Epithelial cell of proximal tubule (primary cell): ENCODE results near the gene DENND4A. TPM values are rescaled to one million over a fixed set of nuclear protein-coding genes. Genes with fewer than 3 reads are reported as not detected.
"Not testable (repeated sequence)": the region's sequence is repeated elsewhere in the genome, so short reads cannot be mapped to it uniquely, and the experiment has no call there.

ENCODE experiments used
- DNase-seq: peaks from one replicate; pipeline ENCODE4 v3.0.0-alpha.2; 2011; ENCODE audit warnings: low read depth
- H3K4me3 ChIP-seq: 2 replicates; pipeline ENCODE4 v1.5.1; 2011; ENCODE audit warnings: low read depth, mild to moderate bottlenecking, low read length
- total RNA-seq: library from RNA; depleted of rRNA; stranded (reverse); fragments of >200 nt; gene quantifications from 2 replicates; pipeline ENCODE4 v1.2.3, GENCODE V29; 2015
- TF ChIP-seq, protein P1 (sequence below): conservative IDR thresholded peaks from 2 replicates; pipeline ENCODE4 v1.5.1; 2012; ENCODE audit warnings: low read depth, mild to moderate bottlenecking, low read length

Gene DENND4A
- total RNA-seq, 1 donor from 2014 or later: 5.2 TPM

DNA sequence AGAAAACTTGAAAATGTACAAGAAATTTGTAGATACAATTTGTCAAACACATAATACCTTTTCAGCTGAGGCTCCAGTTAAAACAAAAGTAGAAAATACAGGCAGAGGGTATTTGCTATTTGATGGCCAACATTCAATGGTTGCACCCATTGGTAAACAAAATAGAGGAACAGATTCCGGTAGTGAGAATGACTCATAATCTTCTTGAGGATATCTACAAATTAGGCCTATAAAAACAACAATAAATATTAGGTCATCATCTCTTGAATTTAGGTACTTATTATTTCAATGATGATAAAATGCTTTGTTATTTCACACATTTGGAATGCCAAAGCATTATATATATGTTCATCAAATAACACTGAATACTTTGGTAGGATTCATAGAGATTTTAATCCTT lies 53.4 kb downstream of the DENND4A start:
- TF ChIP-seq, protein P1, sequence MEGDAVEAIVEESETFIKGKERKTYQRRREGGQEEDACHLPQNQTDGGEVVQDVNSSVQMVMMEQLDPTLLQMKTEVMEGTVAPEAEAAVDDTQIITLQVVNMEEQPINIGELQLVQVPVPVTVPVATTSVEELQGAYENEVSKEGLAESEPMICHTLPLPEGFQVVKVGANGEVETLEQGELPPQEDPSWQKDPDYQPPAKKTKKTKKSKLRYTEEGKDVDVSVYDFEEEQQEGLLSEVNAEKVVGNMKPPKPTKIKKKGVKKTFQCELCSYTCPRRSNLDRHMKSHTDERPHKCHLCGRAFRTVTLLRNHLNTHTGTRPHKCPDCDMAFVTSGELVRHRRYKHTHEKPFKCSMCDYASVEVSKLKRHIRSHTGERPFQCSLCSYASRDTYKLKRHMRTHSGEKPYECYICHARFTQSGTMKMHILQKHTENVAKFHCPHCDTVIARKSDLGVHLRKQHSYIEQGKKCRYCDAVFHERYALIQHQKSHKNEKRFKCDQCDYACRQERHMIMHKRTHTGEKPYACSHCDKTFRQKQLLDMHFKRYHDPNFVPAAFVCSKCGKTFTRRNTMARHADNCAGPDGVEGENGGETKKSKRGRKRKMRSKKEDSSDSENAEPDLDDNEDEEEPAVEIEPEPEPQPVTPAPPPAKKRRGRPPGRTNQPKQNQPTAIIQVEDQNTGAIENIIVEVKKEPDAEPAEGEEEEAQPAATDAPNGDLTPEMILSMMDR: no peak
- no peak for DNase-seq
- no peak overlapping the region for H3K4me3 ChIP-seq

DNA sequence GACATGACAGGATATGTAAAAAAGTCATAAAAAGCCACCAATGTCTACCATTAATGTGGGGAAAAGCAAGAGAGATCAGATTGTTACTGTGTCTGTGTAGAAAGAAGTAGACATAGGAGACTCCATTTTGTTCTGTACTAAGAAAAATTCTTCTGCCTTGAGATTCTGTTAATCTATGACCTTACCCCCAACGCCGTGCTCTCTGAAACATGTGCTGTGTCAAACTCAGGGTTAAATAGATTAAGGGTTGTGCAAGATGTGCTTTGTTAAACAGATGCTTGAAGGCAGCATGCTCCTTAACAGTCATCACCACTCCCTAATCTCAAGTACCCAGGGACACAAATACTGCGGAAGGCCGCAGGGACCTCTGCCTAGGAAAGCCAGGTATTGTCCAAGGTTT lies 58.5 kb downstream of the DENND4A start:
- not testable (repeated sequence) for DNase-seq, H3K4me3 ChIP-seq

DNA sequence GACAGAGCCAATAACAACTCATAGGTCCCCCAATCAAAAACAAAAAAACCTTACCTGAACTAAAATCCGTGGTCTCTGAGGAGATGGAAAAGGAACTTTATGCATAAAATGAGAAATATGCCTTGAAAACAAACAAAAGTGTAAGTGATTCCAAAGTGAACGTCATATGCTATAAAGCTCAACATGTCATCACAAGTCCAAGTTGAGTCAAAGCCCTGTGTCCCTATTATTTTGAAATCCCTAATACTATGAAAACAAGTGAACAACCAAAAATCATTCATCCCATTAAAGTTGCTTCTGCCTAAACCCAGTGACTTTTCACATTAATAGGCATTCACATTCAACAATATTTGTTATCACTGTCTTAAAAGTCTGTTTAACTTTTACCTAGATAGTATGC lies 59.4 kb downstream of the DENND4A start:
- no peak overlapping the region for H3K4me3 ChIP-seq
- no peak for DNase-seq
- TF ChIP-seq, protein P1: no peak

DNA sequence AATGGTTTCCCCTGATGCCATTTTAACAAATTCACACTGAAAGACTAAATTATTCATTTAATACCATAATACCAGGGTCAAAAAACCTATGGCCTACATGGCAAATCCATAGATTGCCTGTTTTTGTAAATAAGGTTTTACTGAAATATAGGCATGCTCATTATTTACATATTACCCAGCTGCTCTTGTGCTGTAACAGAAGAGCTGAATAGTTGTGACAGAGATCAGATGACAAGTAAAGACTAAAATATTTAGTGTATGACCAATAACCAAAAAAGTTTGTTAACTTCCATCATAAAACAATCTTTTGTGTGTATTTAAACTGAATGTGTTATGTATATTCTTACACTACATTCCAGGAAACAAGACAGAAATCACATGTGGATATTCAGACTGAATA lies 60.2 kb downstream of the DENND4A start:
- TF ChIP-seq, protein P1: no peak
- H3K4me3 ChIP-seq: no peak overlapping the region
- no peak for DNase-seq

DNA sequence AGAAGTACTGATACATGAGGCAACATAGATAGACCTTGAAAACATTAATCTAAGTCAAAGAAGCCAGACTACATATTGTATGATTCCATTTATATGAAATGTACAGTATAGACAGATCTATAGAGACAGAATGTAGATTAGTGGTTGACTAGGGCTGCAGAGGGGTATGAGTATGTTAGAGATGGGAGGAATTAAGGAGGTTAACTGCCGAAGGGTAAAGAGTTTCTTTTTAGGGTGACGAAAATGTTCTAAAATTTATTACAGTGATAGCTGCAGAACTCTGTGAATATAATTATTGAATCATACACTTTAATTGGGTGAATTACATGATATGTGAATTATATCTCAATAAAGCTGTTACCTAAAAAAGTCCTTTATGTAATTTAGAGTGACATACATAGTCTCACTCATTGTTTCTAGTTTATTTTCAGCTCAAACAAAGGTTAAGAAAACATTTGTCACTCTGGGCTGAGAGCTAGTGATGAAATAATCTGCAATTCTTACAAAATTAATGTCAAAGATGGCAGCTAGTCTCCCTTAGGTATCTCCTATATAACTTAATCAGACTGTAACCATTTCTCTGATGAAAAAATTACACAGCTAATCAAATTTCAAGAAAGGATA lies 61.4 kb downstream of the DENND4A start:
- DNase-seq: no peak
- TF ChIP-seq, protein P1: no peak
- no peak overlapping the region for H3K4me3 ChIP-seq

DNA sequence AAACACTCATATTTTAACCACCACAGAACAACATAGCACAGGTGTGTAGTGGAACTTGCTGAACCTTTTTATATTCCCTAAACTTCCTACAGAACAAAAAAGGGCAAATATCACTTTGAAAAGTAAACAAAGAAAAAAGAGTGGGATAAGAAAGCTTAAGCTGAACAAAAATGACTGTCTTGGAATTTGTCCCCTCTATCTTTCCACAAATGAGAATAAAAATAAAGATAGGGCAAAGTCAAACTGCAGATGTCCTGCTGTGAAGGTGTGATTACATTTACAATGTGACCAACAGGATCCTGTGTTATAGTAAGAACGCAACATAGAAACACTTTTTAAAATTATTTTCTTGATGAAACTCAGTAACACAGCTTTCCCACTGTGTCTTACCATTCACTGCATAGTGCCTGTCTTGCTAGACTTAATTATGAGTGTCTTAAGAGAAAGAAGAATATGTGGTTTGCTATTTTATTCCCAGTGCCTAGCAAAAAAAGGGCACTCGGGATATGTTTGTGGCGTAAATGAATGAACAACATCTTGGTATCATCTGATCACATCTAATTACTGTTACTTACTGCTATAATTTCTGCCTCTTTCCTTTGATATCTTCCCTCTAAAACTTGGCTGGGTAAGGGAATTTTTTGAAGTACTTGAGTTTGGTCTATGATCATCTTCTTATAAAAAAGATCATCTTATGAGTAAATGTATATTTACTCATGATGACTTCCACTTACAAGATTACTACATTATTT lies 67.5 kb downstream of the DENND4A start:
- no peak overlapping the region for H3K4me3 ChIP-seq
- TF ChIP-seq, protein P1: no peak
- no peak for DNase-seq

DNA sequence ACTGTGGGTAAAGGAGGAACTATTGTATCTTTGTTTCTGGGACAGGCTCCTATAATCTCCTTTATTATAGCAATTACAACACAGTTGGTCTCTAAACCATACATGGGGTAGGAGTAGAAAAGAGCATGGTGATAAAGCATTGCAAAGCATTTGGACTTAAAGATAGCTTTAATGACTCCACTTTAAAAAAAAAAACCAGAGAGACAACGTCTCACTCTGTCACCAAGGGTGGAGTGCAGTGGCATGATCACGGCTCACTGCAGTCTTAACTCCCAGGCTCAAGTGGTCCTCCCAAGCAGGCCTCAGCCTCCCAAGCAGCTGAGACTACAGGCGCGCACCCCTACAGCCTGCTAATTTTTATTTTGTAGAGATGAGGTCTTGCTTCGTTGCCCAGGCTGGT lies 68.2 kb downstream of the DENND4A start:
- DNase-seq: no peak
- TF ChIP-seq, protein P1: no peak
- no peak overlapping the region for H3K4me3 ChIP-seq
